GM21447 (cell line): ENCODE results near the gene PIAS4.

ENCODE experiments used
- ATAC-seq: cut with Tn5 transposase; IDR thresholded peaks from one replicate; pipeline ENCODE4 v1.9.1; 2021; ENCODE audit not compliant: unreplicated experiment

The PIAS4 gene

GRCh38 chr19:4042064-4042730, 34.7 kb downstream of the PIAS4 start:
- ATAC-seq: no peak

- ATAC-seq: no peak
Measured at GRCh38 chr19:4042731-4043082, 35.2 kb downstream of the PIAS4 start.

GRCh38 chr19:4043401-4043800, 35.9 kb downstream of the PIAS4 start:
- no peak for ATAC-seq

DNA sequence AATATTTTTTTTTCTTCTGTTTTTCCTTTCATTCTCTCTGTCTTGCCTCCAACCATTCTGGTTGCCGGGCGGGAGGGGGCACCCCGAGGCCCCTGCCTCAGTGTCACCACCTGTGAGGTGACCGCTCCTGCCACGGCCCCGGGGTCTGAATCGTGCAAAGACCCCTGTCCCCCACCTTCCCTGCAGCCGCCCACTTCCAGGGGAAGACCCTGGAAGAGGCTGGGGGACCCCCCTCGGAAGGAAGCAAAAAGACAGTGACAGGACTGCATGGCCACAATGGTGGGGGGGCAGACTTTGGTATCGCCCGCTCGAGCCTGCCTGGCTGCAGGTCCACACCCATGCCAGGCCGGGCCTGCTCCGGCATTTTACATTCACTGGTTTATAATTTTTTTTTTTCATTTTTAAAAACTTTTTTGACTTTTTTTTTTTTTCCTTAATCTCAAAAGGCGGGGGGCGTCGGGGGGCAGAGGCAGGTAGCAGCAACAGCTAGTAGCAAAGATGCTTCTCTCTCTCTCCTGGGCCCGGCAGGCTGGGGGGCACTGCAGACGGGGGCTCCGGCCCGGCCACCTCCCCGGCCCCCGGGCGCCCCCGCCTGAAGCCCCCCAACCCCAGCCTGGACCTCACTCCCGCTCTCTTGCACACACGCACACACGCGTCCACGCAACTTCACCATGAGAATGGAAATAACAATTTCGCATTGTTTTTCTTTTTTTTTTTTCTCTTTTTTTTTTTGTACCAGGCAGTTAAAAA, 36.6 kb downstream of the PIAS4 start:
- no peak for ATAC-seq

DNA sequence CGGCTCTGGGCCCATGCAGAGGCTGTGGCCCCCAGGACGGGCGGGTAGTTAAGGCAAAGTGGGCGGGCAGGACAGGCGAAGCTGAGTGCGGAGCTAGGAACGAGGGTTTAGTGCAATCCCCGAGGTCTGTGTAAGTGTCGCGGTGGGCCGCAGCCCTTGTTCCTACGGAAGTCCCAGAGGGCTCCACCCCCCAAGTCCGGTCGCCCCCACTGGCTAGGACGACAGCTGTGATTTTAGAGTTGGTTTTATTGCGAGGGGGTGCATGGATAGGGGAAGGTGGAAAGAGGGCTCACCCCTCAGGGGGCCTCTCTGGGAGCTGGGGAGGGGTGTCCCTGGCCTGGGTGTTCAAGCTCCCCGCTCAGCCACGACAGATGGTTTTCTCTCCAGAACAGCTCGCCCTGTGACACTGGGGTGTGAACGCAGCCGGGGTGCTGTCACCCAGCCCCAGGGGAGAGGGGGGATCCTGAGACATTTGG, 37.5 kb downstream of the PIAS4 start:
- no peak for ATAC-seq

GRCh38 chr19:4045597-4046361, 38.2 kb downstream of the PIAS4 start:
- ATAC-seq: no peak

GRCh38 chr19:4046362-4046691, 38.8 kb downstream of the PIAS4 start:
- ATAC-seq: no peak

GRCh38 chr19:4046946-4047683, 39.6 kb downstream of the PIAS4 start:
- no peak for ATAC-seq

DNA sequence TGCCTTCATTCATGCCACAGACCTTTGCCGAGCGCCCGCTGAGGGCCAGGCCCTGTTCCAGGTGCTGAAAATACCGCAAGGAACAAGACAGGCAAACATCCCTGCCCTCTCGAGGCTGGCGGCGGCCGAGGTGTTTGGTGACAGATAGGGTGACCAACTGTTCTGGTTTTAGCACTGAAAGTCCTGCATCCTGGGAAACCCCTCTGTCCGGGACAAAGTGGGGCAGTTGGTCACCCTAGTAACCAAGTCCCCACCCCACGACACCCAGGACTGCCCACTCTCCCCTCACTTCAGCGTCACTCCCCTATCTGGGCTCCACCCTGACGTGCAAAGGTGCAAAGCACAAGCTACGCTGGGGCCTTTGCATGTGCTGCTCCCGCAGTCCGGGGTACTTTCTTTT, 41.9 kb downstream of the PIAS4 start:
- no peak for ATAC-seq

DNA sequence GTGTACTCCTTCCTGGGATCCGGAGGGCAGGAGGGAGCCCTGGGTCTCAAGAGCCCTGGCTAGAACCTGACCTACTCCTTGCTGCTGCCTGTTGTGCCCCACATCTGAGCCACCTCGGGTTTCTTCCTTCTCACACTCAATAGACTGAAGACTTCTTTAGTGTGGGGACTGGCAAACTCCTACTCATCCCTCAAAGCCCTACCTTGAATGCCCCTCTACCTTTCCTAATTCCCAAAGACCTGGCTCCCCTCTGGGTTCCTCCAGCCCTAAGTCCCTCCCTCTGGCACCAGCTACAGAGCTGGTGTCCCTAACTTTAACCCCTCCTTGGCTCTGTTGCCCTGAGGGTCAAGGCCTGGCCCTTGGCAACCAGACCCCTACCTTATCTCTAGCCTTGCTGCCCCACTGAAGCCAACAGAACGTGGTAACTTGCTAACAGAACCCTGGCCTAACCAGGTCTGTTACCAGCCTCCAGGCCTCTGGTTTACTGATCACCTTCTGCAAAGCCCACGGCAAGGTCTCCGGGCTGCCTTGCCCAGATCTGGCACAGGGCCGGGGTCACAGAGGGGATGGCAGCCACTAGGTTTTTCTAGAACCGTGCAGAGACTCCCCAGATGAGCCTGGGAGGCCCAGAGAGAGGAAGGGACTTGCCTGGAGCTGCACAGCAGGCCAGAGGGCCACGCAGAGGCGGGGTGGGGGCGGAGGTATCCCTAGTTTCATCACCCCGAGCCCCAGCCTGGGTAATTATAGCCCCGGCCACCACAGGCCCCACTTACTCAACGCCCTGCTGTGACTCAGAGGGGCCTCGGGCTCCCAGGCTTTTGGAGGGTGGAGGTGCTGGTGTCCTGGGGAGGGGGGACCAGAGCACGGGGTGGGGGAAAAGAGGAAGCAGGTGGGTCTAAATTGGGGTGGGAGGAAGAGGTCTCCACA, 43.9 kb downstream of the PIAS4 start:
- no peak for ATAC-seq

- ATAC-seq: no peak
Measured at GRCh38 chr19:4052114-4052992, 44.8 kb downstream of the PIAS4 start.

GRCh38 chr19:4052993-4053422, 45.5 kb downstream of the PIAS4 start:
- ATAC-seq: no peak

GRCh38 chr19:4053423-4054324, 46.1 kb downstream of the PIAS4 start:
- ATAC-seq: no peak

GRCh38 chr19:4054441-4055208, 47.1 kb downstream of the PIAS4 start:
- ATAC-seq: no peak

GRCh38 chr19:4055209-4055552, 47.6 kb downstream of the PIAS4 start:
- no peak for ATAC-seq

- no peak for ATAC-seq
Measured at GRCh38 chr19:4057931-4058692, 50.6 kb downstream of the PIAS4 start.
